K562 (cell line): ENCODE results near the gene GATA1. TPM values are rescaled to one million over a fixed set of nuclear protein-coding genes. Genes with fewer than 3 reads are reported as not detected.

ENCODE experiments used
- ATAC-seq: fragments of 200-7000 bp; cut with Tn5 transposase; 3 replicates; pipeline ENCODE4 v1.9.1; 2020; ENCODE audit warnings: moderate library complexity
- Bru-seq: library from RNA; stranded (reverse); fragments of 400-500 nt; gene quantifications from one replicate; lab custom pipeline; 2021; lab: Mats Ljungman, UMichigan
- BruChase-seq, 2 experiments: library from RNA; stranded (reverse); fragments of 400-500 nt; gene quantifications; one replicate each; lab custom pipeline; 2021; lab: Mats Ljungman, UMichigan
- BruUV-seq: library from RNA; stranded (reverse); fragments of 400-500 nt; replicated peaks from 2 replicates; lab custom pipeline; 2021; lab: Mats Ljungman, UMichigan
- CTCF ChIA-PET: fragments of 300-600 bp; formaldehyde crosslinking; extraction: SDS; loops from one replicate; lab custom pipeline; 2021; ENCODE audit warnings: low intra/inter-chr PET ratio; lab: Yijun Ruan, JAX
- POLR2A ChIA-PET: fragments of 300-600, 350-650 bp; sonication (Branson Sonifier 250); formaldehyde crosslinking; extraction: SDS; loops from one replicate; lab custom pipeline; 2021; ENCODE audit warnings: antibody characterized with exemption, inconsistent platforms; lab: Yijun Ruan, JAX
- DNase-seq, 4 experiments: peaks; one replicate each; pipeline versions ENCODE4 v3.0.0 to v3.0.0-alpha.2; 2011 to 2018; ENCODE audit warnings: low spot score in 3 of 4, mixed read lengths in 3 of 4; ENCODE audit errors: extremely low read depth in 1 of 4
- FAIRE-seq: peaks from 2 replicates; lab custom pipeline; 2011; peaks lifted over from hg19 to GRCh38; lab: Jason Lieb, UNC
- H2AFZ ChIP-seq: 2 replicates; pipeline ENCODE4 v1.6.0; 2011; ENCODE audit warnings: low read depth, low read length, control low read depth, inconsistent platforms
- H3K27ac ChIP-seq: fragments of 200-600 bp; 3 replicates; pipeline ENCODE4 v1.8.0; 2011; ENCODE audit warnings: low read depth, mild to moderate bottlenecking, control low read depth, inconsistent platforms, low read length, moderate library complexity, mixed read lengths; ENCODE audit errors: extremely low read depth
- H3K27me3 ChIP-seq, 2 experiments: fragments of 300-600 bp in 1 of 2; 2 replicates in 1 of 2; 3 replicates in 1 of 2; pipeline versions ENCODE4 v1.6.0 to v1.8.0; 2011; ENCODE audit warnings: inconsistent platforms in 2 of 2, low read length in 2 of 2, mild to moderate bottlenecking in 1 of 2, mixed read lengths in 1 of 2, moderate library complexity in 1 of 2; ENCODE audit not compliant: control insufficient read depth in 2 of 2, insufficient read depth in 2 of 2
- H3K36me3 ChIP-seq: fragments of 300-600 bp; 3 replicates; pipeline ENCODE4 v1.8.0; 2011; ENCODE audit warnings: mild to moderate bottlenecking, low read length, inconsistent platforms; ENCODE audit not compliant: control insufficient read depth, insufficient read depth
- H3K4me1 ChIP-seq, 2 experiments: fragments of 200-600 bp in 1 of 2; replicated peaks in 1 of 2; 2 replicates in 1 of 2; 3 replicates in 1 of 2; pipeline versions ENCODE4 v1.5.1 to v1.8.0; 2011; ENCODE audit warnings: inconsistent platforms in 2 of 2, low read length in 2 of 2, mild to moderate bottlenecking in 1 of 2, mixed read lengths in 1 of 2, moderate library complexity in 1 of 2; ENCODE audit not compliant: control insufficient read depth in 2 of 2, insufficient read depth in 2 of 2
- H3K4me2 ChIP-seq: 2 replicates; pipeline ENCODE4 v1.6.1; 2011; ENCODE audit warnings: low read length, control low read depth, inconsistent platforms, mixed read lengths; ENCODE audit not compliant: insufficient read depth
- H3K4me3 ChIP-seq: fragments of 200-600 bp; sonication (generic), shearing (Covaris generic); 2 replicates; pipeline ENCODE4 v1.5.1; 2016; ENCODE audit warnings: control low read depth, inconsistent platforms
- H3K79me2 ChIP-seq: fragments of 200-600 bp; 3 replicates; pipeline ENCODE4 v1.8.0; 2011; ENCODE audit warnings: low read length, inconsistent platforms; ENCODE audit not compliant: control insufficient read depth, insufficient read depth
- H3K9ac ChIP-seq, 2 experiments: 2 replicates each; pipeline versions ENCODE4 v1.6.0 to v1.6.1; 2011; ENCODE audit warnings: low read depth in 2 of 2, low read length in 2 of 2, control low read depth in 1 of 2, inconsistent platforms in 1 of 2, mild to moderate bottlenecking in 1 of 2, mixed read lengths in 1 of 2; ENCODE audit not compliant: insufficient read depth in 1 of 2
- H3K9me1 ChIP-seq: one replicate; pipeline ENCODE4 v1.6.0; 2011; ENCODE audit warnings: inconsistent platforms, mild to moderate bottlenecking, low read length, moderate library complexity; ENCODE audit not compliant: control insufficient read depth, insufficient read depth
- H3K9me3 ChIP-seq: replicated peaks from 2 replicates; pipeline ENCODE4 v1.5.1; 2011; ENCODE audit warnings: low read depth, low read length, inconsistent platforms; ENCODE audit not compliant: control insufficient read depth, insufficient read depth
- H4K20me1 ChIP-seq: replicated peaks from 2 replicates; pipeline ENCODE4 v1.6.1; 2011; ENCODE audit warnings: low read length, inconsistent platforms, mixed read lengths; ENCODE audit not compliant: control insufficient read depth, insufficient read depth
- DIDO1 ChIP-seq: fragments of 450-650 bp; IDR thresholded peaks from 2 replicates; pipeline ENCODE4 v1.6.1; 2016; ENCODE audit warnings: low read depth, missing biosample characterization, missing genetic modification characterization
- DNMT1 ChIP-seq: fragments of 450-650 bp; IDR thresholded peaks from 2 replicates; pipeline ENCODE4 v1.6.1; 2016; ENCODE audit warnings: antibody characterized with exemption, mild to moderate bottlenecking
- GABPB1 ChIP-seq: sonication (generic); formaldehyde crosslinking; IDR thresholded peaks from 2 replicates; pipeline ENCODE4 v1.8.0; 2022; ENCODE audit warnings: mild to moderate bottlenecking, missing genetic modification reagents
- HIVEP1 ChIP-seq: fragments of 250-450 bp; sonication (Bioruptor Pico); IDR thresholded peaks from 2 replicates; pipeline ENCODE4 v1.4.0; 2020; ENCODE audit warnings: mild to moderate bottlenecking
- KDM2B ChIP-seq: fragments of 250-450 bp; sonication (Bioruptor Pico); IDR thresholded peaks from 2 replicates; pipeline ENCODE4 v1.8.0; 2021; ENCODE audit warnings: mild to moderate bottlenecking, moderate library complexity
- MEIS2 ChIP-seq: fragments of 450-650 bp; IDR thresholded peaks from 2 replicates; pipeline ENCODE4 v1.6.1; 2014; ENCODE audit warnings: mild to moderate bottlenecking; ENCODE audit not compliant: partially characterized antibody
- NCOA1 ChIP-seq: fragments of 450-650 bp; IDR thresholded peaks from 2 replicates; pipeline ENCODE4 v1.6.1; 2016; ENCODE audit warnings: low read depth
- NFIC ChIP-seq: fragments of 450-650 bp; IDR thresholded peaks from 2 replicates; pipeline ENCODE4 v1.6.1; 2017; ENCODE audit warnings: mild to moderate bottlenecking, inconsistent platforms
- NR3C1 ChIP-seq: sonication (generic); formaldehyde crosslinking; IDR thresholded peaks from 2 replicates; pipeline ENCODE4 v1.8.1; 2022; ENCODE audit warnings: missing genetic modification reagents
- POLR2AphosphoS5 ChIP-seq: IDR thresholded peaks from 2 replicates; pipeline ENCODE4 v1.6.1; 2011; ENCODE audit warnings: mild to moderate bottlenecking, low read depth, low read length, moderate library complexity; ENCODE audit not compliant: control insufficient read depth, insufficient read depth
- PURB ChIP-seq: sonication (generic); formaldehyde crosslinking; IDR thresholded peaks from 2 replicates; pipeline ENCODE4 v1.9.0; 2021; ENCODE audit warnings: low read depth, mild to moderate bottlenecking, missing genetic modification reagents
- RFX7 ChIP-seq: fragments of 250-450 bp; sonication (Bioruptor Pico); IDR thresholded peaks from 2 replicates; pipeline ENCODE4 v1.5.1; 2021; ENCODE audit warnings: mild to moderate bottlenecking
- ZNF311 ChIP-seq: fragments of 250-450 bp; sonication (Bioruptor Pico); IDR thresholded peaks from 2 replicates; pipeline ENCODE4 v1.4.0; 2020; ENCODE audit warnings: mild to moderate bottlenecking, moderate library complexity
- ZSCAN32 ChIP-seq: fragments of 450-650 bp; formaldehyde crosslinking; IDR thresholded peaks from 2 replicates; pipeline ENCODE4 v1.4.0; 2020; ENCODE audit warnings: mild to moderate bottlenecking, moderate library complexity
- WGBS: fragments of 100-300 bp; shearing (Covaris generic); methylation state at CpG from one replicate; pipeline ENCODE4 v1.1.6; 2016; ENCODE audit warnings: low coverage, mixed read lengths; ENCODE audit not compliant: insufficient coverage; ENCODE audit errors: missing lambda C conversion rate; 5-methylcytosine and 5-hydroxymethylcytosine counted together
- in situ Hi-C: fragments of 300-500 bp; cut with MboI; formaldehyde crosslinking; loops from 4 replicates; pipeline ENCODE4 v1.15.0; 2018; ENCODE audit warnings: inconsistent platforms, mixed read lengths
- intact Hi-C: fragments of 100-400 bp; cut with micrococcal nuclease; formaldehyde crosslinking; loops from 2 replicates; pipeline ENCODE4 v1.14.2; 2022
- long read RNA-seq, 3 experiments: library from polyadenylated mRNA in 2 of 3; library from RNA in 1 of 3; unstranded in 2 of 3; stranded (forward) in 1 of 3; transcript quantifications; one replicate each; pipeline ENCODE4 v2.0.0, GENCODE V29; 2019 to 2022
- polyA minus RNA-seq, 3 experiments: library from RNA; depleted of rRNA, polyadenylated mRNA; stranded (reverse); fragments of >200 nt; gene quantifications; 2 replicates each; pipeline ENCODE4 v1.2.3, GENCODE V29; 2011
- polyA plus RNA-seq, 8 experiments: library from polyadenylated mRNA; depleted of rRNA in 4 of 8; stranded (reverse) in 5 of 8; unstranded in 3 of 8; fragments of >200 nt; fragmentation: Nextera tagmentation in 2 of 8; fragmentation: Illumina TruSeq in 1 of 8; extraction: Ambion mirVana in 2 of 8; extraction: Trizol in 1 of 8; gene quantifications; 2 replicates each; pipeline versions ENCODE4 v1.2.1 to v1.2.3, GENCODE V29; 2011 to 2014; ENCODE audit warnings: inconsistent platforms in 1 of 8, missing spikeins in 1 of 8
- total RNA-seq, 7 experiments: library from RNA; depleted of rRNA in 6 of 7; stranded (reverse); fragments of >200 nt in 6 of 7; fragmentation: Illumina TruSeq in 2 of 7; extraction: Trizol in 2 of 7; gene quantifications; 2 replicates each; pipeline versions ENCODE4 v1.2.1 to v1.2.3, GENCODE V29; 2011 to 2021; ENCODE audit warnings: low replicate concordance in 1 of 7
- TF ChIP-seq, protein P1 (sequence below): fragments of 200-800 bp; sonication (Bioruptor generic); IDR thresholded peaks from 2 replicates; pipeline ENCODE4 v1.6.1; 2017; ENCODE audit warnings: missing genetic modification characterization, missing compliant biosample characterization
- TF ChIP-seq, protein P2 (sequence below): sonication (generic); formaldehyde crosslinking; IDR thresholded peaks from 2 replicates; pipeline ENCODE4 v1.8.0; 2022; ENCODE audit warnings: missing genetic modification reagents, mild to moderate bottlenecking, moderate library complexity, borderline replicate concordance

Gene GATA1
- 40.7 and 118 TPM in 2 replicates for total RNA-seq (2011; cell fraction: chromatin; rRNA removed; ENCODE audit: low replicate concordance)
- 98.8 and 99.1 TPM in 2 replicates for total RNA-seq (2011; cell fraction: nucleolus; rRNA removed)
- total RNA-seq (2011; cell fraction: nucleoplasm; rRNA removed) = 82.1 and 86.1 TPM in 2 replicates
- total RNA-seq (2014; rRNA removed) (205 and 244 TPM in 2 replicates), total RNA-seq (2014; rRNA removed; fragmentation: Illumina TruSeq; extraction: Trizol) (45.4 and 62.0 TPM in 2 replicates), total RNA-seq (2015; rRNA removed; fragmentation: Illumina TruSeq; extraction: Trizol) (115 and 116 TPM in 2 replicates), total RNA-seq (2021) (291 and 297 TPM in 2 replicates), polyA plus RNA-seq (2011; rRNA removed) (74.3 and 167 TPM in 2 replicates), polyA plus RNA-seq (2014; fragmentation: Illumina TruSeq; extraction: Trizol) (273 and 284 TPM in 2 replicates), polyA plus RNA-seq (2014; fragmentation: Nextera tagmentation; extraction: Ambion mirVana) (10 to 100 TPM; 11.9 to 97.4 TPM), polyA plus RNA-seq (2014; rRNA removed) (206 and 246 TPM in 2 replicates), polyA minus RNA-seq (2011; rRNA and poly(A)+ RNA removed) (39.3 and 48.9 TPM in 2 replicates), Bru-seq, nascent RNA (percentile 93 among the genes with signal in this experiment), BruChase-seq, experiment 1, labeled RNA remaining after a 2-hour chase (percentile 86 among the genes with signal in this experiment), BruChase-seq, experiment 2, labeled RNA remaining after a 6-hour chase (percentile 90 among the genes with signal in this experiment)
- 184 and 365 TPM in 2 replicates for polyA plus RNA-seq (2011; cell fraction: cytosol; rRNA removed)
- 174 and 282 TPM in 2 replicates for polyA plus RNA-seq (2011; cell fraction: nucleus; rRNA removed)
- 160 and 227 TPM in 2 replicates for polyA plus RNA-seq (2012)
- polyA minus RNA-seq (2011; cell fraction: cytosol; rRNA and poly(A)+ RNA removed) = 148 and 160 TPM in 2 replicates
- polyA minus RNA-seq (2011; cell fraction: nucleus; rRNA and poly(A)+ RNA removed) = 38.2 and 38.7 TPM in 2 replicates
- long read RNA-seq, experiment 1, transcript GATA1-202 (6 exons, 1,497 nt) = major isoform, 266 of 685 reads
- long read RNA-seq, experiment 1, partial matches to known transcripts = 264 of 685 reads
- long read RNA-seq, experiment 1, other reads (novel, unspliced or antisense) = 155 of 685 reads
- long read RNA-seq, experiment 2, transcript GATA1-202 (6 exons, 1,497 nt) = major isoform, 194 of 417 reads
- long read RNA-seq, experiment 2, partial matches to known transcripts = 107 of 417 reads
- long read RNA-seq, experiment 2, other reads (novel, unspliced or antisense) = 116 of 417 reads
- long read RNA-seq, experiment 3, transcript GATA1-202 (6 exons, 1,497 nt) = major isoform, 408 of 564 reads
- long read RNA-seq, experiment 3, partial matches to known transcripts = 38 of 564 reads
- long read RNA-seq, experiment 3, other reads (novel, unspliced or antisense) = 118 of 564 reads

DNA sequence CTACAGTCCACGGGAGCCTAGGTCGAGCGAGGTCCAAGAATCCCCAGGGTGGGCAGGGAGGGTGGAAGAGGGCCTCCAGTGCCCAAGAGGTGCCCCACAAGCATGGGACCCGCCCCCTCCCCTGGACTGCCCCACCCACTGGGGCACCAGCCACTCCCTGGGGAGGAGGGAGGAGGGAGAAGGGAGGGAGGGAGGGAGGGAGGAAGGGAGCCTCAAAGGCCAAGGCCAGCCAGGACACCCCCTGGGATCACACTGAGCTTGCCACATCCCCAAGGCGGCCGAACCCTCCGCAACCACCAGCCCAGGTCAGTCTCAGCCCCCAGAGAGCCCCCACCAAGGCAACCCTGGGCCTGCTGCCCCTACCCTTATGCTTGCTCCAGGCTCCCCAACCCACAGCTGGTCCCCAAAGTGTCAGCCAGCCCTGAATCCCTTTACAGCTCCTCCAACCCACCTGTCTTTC lies at the start of gene GATA1:
Gene GATA1, plus strand, starts transcription at position 250 of the 460 bp plus-strand sequence. CDS start 4,520 bp downstream, outside the sequence.
- POLR2A ChIA-PET = interaction anchor here (0.5 to 1.5 kb wide), 2 partner anchors 14 to 87 kb away, joined by 4 to 6 read pairs; no protein-coding TSS in a partner anchor
- Histone ChIP-seq H3K27ac (peak within 1 kb of the TSS; percentile 85), H3K4me1 (peaks cover 36 to 62% of the 10 kb centered on the region in 2 experiments; a peak in 4 of 5 replicates), H3K9ac (peak within 1 kb of the TSS; percentile 94), H2AFZ (peak within 1 kb of the TSS; percentile 56), H4K20me1 (no peaks in the 10 kb centered on the region), H3K4me2 (peak within 1 kb of the TSS; percentile 93), H3K27me3 (no peaks in the 10 kb centered on the region), H3K79me2 (peaks cover 88% of the 10 kb centered on the region), H3K4me3 (peak within 1 kb of the TSS; percentile 75), H3K9me3 (no peaks in the 10 kb centered on the region), H3K9me1 (no peaks in the 10 kb centered on the region), H3K36me3 (peaks cover 32% of the 10 kb centered on the region; the same call in 2 of the 3 replicates)
- BruUV-seq = no TSS peak
- CTCF ChIA-PET = no interaction called here
- WGBS = no CpG with 5 or more reads among the region's 7 CpGs
- intact Hi-C loops = loop anchor here (5.0 kb wide), 1 partner anchor 89 kb away; the partner anchor contains the start of gene SUV39H1
- in situ Hi-C loops = no loop called here
- peak; percentile 75 to 87 (median 80) for DNase-seq
- ATAC-seq = peak; percentile 69
- FAIRE-seq = peak; percentile 11
- TF ChIP-seq NFIC = no peak
- TF ChIP-seq, protein P1, sequence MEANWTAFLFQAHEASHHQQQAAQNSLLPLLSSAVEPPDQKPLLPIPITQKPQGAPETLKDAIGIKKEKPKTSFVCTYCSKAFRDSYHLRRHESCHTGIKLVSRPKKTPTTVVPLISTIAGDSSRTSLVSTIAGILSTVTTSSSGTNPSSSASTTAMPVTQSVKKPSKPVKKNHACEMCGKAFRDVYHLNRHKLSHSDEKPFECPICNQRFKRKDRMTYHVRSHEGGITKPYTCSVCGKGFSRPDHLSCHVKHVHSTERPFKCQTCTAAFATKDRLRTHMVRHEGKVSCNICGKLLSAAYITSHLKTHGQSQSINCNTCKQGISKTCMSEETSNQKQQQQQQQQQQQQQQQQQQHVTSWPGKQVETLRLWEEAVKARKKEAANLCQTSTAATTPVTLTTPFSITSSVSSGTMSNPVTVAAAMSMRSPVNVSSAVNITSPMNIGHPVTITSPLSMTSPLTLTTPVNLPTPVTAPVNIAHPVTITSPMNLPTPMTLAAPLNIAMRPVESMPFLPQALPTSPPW (CRISPR knock-in tag) = peak; percentile 75
- no peak for TF ChIP-seq KDM2B (CRISPR knock-in tag)
- no peak for TF ChIP-seq ZSCAN32 (CRISPR knock-in tag)
- TF ChIP-seq, protein P2, sequence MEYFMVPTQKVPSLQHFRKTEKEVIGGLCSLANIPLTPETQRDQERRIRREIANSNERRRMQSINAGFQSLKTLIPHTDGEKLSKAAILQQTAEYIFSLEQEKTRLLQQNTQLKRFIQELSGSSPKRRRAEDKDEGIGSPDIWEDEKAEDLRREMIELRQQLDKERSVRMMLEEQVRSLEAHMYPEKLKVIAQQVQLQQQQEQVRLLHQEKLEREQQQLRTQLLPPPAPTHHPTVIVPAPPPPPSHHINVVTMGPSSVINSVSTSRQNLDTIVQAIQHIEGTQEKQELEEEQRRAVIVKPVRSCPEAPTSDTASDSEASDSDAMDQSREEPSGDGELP (CRISPR knock-in tag) = peak; percentile 29; the same call in 1 of the 2 replicates
- no peak; the same call in 1 of the 2 replicates for TF ChIP-seq POLR2AphosphoS5
- no peak for TF ChIP-seq DNMT1
- TF ChIP-seq RFX7 = no peak
- TF ChIP-seq ZNF311 = no peak
- no peak for TF ChIP-seq DIDO1
- 0 out of 2 replicates have a peak, but pooled peaks have one; percentile 12 for TF ChIP-seq NCOA1
- TF ChIP-seq GABPB1 (CRISPR knock-in tag) = 0 out of 2 replicates have a peak, but pooled peaks have one; percentile 17
- TF ChIP-seq NR3C1 = no peak
- no peak for TF ChIP-seq MEIS2
- TF ChIP-seq HIVEP1 = no peak
- no peak for TF ChIP-seq PURB (CRISPR knock-in tag)
